A204.1 (cell line): ENCODE data around the gene RNPEPL1.

Source experiments
- FAIRE-seq: peaks from 2 replicates; lab custom pipeline; 2012; peaks lifted over from hg19 to GRCh38; lab: Jason Lieb, UNC

The RNPEPL1 gene

GRCh38 chr2:240626531-240627300 is 58.4 kb downstream of the RNPEPL1 start:
- no peak for FAIRE-seq

- no peak for FAIRE-seq
Measured at GRCh38 chr2:240627736-240628506, 59.6 kb downstream of the RNPEPL1 start.

GRCh38 chr2:240628507-240628807 is 60.2 kb downstream of the RNPEPL1 start:
- no peak for FAIRE-seq

GRCh38 chr2:240628808-240629618 is 60.7 kb downstream of the RNPEPL1 start:
- no peak for FAIRE-seq

GRCh38 chr2:240629619-240629967 is 61.3 kb downstream of the RNPEPL1 start:
- FAIRE-seq = no peak

- no peak for FAIRE-seq
Measured at GRCh38 chr2:240629968-240630770, 61.9 kb downstream of the RNPEPL1 start.
